ENCODE measurements around the gene COA6.
"Not testable (repeated sequence)": the region's sequence is repeated elsewhere in the genome, so short reads cannot be mapped to it uniquely, and the experiment has no call there.

Gene COA6

GRCh38 chr1:234369784-234370183, 3.5 kb upstream of the COA6 start:
- Histone ChIP-seq H3K4me1 (ENCODE audit: insufficient read depth, insufficient read length) (no peaks in the 10 kb centered on the region), H3K27me3 (ENCODE audit: insufficient read depth, insufficient read length) (no peaks in the 10 kb centered on the region), H3K4me3 (ENCODE audit: insufficient read length, low read depth) (no peak overlapping the region), H3K9ac (ENCODE audit: insufficient read length, low read depth) (no peak overlapping the region), H3K9me3 (ENCODE audit: insufficient read depth, low read length) (no peaks in the 10 kb centered on the region), H3K36me3 (ENCODE audit: insufficient read depth, insufficient read length, low read length) (peaks cover 6% of the 10 kb centered on the region)
- no peak for DNase-seq (ENCODE audit: low read depth, low spot score)
- no peak for TF ChIP-seq SUZ12 (IDR thresholded peaks at IDR 0.05; ENCODE audit: extremely low read depth, insufficient read depth, insufficient read length)

GRCh38 chr1:234371414-234371813, 1.8 kb upstream of the COA6 start:
- no peak for DNase-seq (ENCODE audit: low read depth, low spot score)

GRCh38 chr1:234372011-234372757, 1.1 kb upstream of the COA6 start:
- peak overlapping the region; percentile 83 for H3K9ac ChIP-seq (ENCODE audit: insufficient read length, low read depth)
- TF ChIP-seq ZNF274 (IDR thresholded peaks at IDR 0.05; ENCODE audit: low read depth, low read length), result no peak
- no peak for TF ChIP-seq SUZ12 (IDR thresholded peaks at IDR 0.05; ENCODE audit: extremely low read depth, insufficient read depth, insufficient read length)
- DNase-seq (ENCODE audit: low read depth, low spot score), result no peak

More at GRCh38 chr1:234371414-234371813, 1.8 kb upstream of the COA6 start:
- TF ChIP-seq SUZ12 (IDR thresholded peaks at IDR 0.05; ENCODE audit: extremely low read depth, insufficient read depth, insufficient read length) (no peak), ZNF274 (IDR thresholded peaks at IDR 0.05; ENCODE audit: low read depth, low read length) (no peak), YY1 (IDR thresholded peaks at IDR 0.05; ENCODE audit: insufficient read depth, insufficient read length) (no peak)
- H3K9ac ChIP-seq (ENCODE audit: insufficient read length, low read depth), result no peak overlapping the region
- H3K4me1 ChIP-seq (ENCODE audit: insufficient read depth, insufficient read length), result no peaks in the 10 kb centered on the region
- H3K36me3 ChIP-seq (ENCODE audit: insufficient read depth, insufficient read length, low read length), result peaks cover 21% of the 10 kb centered on the region
- H3K4me3 ChIP-seq (ENCODE audit: insufficient read length, low read depth), result no peak overlapping the region
- H3K27me3 ChIP-seq (ENCODE audit: insufficient read depth, insufficient read length), result no peaks in the 10 kb centered on the region
- no peaks in the 10 kb centered on the region for H3K9me3 ChIP-seq (ENCODE audit: insufficient read depth, low read length)

GRCh38 chr1:234373959-234374254, 651 bp downstream of the COA6 start:
- H3K4me3 ChIP-seq (ENCODE audit: insufficient read length, low read depth), result peak overlapping the region; percentile 82
- no peak for TF ChIP-seq ZNF274 (IDR thresholded peaks at IDR 0.05; ENCODE audit: low read depth, low read length)
- TF ChIP-seq YY1 (IDR thresholded peaks at IDR 0.05; ENCODE audit: insufficient read depth, insufficient read length), result no peak
- no peak for TF ChIP-seq SUZ12 (IDR thresholded peaks at IDR 0.05; ENCODE audit: extremely low read depth, insufficient read depth, insufficient read length)
- peak overlapping the region; percentile 83 for H3K9ac ChIP-seq (ENCODE audit: insufficient read length, low read depth)
- no peak for DNase-seq (ENCODE audit: low read depth, low spot score)
- 0 out of 2 replicates have a peak, but pooled peaks cover under 1% of the 10 kb centered on the region for H3K9me3 ChIP-seq (ENCODE audit: insufficient read depth, low read length)
- H3K4me1 ChIP-seq (ENCODE audit: insufficient read depth, insufficient read length), result no peaks in the 10 kb centered on the region
- H3K36me3 ChIP-seq (ENCODE audit: insufficient read depth, insufficient read length, low read length), result peaks cover 40% of the 10 kb centered on the region
- H3K27me3 ChIP-seq (ENCODE audit: insufficient read depth, insufficient read length), result no peaks in the 10 kb centered on the region

More at GRCh38 chr1:234372011-234372757, 1.1 kb upstream of the COA6 start:
- H3K36me3 ChIP-seq (ENCODE audit: insufficient read depth, insufficient read length, low read length), result peaks cover 27% of the 10 kb centered on the region
- H3K4me1 ChIP-seq (ENCODE audit: insufficient read depth, insufficient read length), result no peaks in the 10 kb centered on the region
- peak overlapping the region; percentile 82 for H3K4me3 ChIP-seq (ENCODE audit: insufficient read length, low read depth)
- no peaks in the 10 kb centered on the region for H3K27me3 ChIP-seq (ENCODE audit: insufficient read depth, insufficient read length)
- no peaks in the 10 kb centered on the region for H3K9me3 ChIP-seq (ENCODE audit: insufficient read depth, low read length)

- no peak overlapping the region for H3K9ac ChIP-seq (ENCODE audit: insufficient read length, low read depth)
- H3K9me3 ChIP-seq (ENCODE audit: insufficient read depth, low read length), result peaks cover 5% of the 10 kb centered on the region; the same call in 1 of the 2 replicates
These were observed 2.4 kb downstream of the COA6 start for GRCh38 chr1:234375672-234376071.

GRCh38 chr1:234379591-234380109, 6.4 kb downstream of the COA6 start:
- not testable (repeated sequence) for H3K4me1 ChIP-seq (ENCODE audit: insufficient read depth, insufficient read length); H3K9ac ChIP-seq (ENCODE audit: insufficient read length, low read depth); H3K4me3 ChIP-seq (ENCODE audit: insufficient read length, low read depth); H3K9me3 ChIP-seq (ENCODE audit: insufficient read depth, low read length); DNase-seq (ENCODE audit: low read depth, low spot score); H3K27me3 ChIP-seq (ENCODE audit: insufficient read depth, insufficient read length)
- H3K36me3 ChIP-seq (ENCODE audit: insufficient read depth, insufficient read length, low read length), result peaks cover 72% of the 10 kb centered on the region

More at GRCh38 chr1:234375672-234376071, 2.4 kb downstream of the COA6 start:
- TF ChIP-seq ZNF274 (IDR thresholded peaks at IDR 0.05; ENCODE audit: low read depth, low read length) (no peak), YY1 (IDR thresholded peaks at IDR 0.05; ENCODE audit: insufficient read depth, insufficient read length) (no peak), SUZ12 (IDR thresholded peaks at IDR 0.05; ENCODE audit: extremely low read depth, insufficient read depth, insufficient read length) (no peak)
- Histone ChIP-seq H3K36me3 (ENCODE audit: insufficient read depth, insufficient read length, low read length) (peaks cover 54% of the 10 kb centered on the region), H3K27me3 (ENCODE audit: insufficient read depth, insufficient read length) (no peaks in the 10 kb centered on the region), H3K4me1 (ENCODE audit: insufficient read depth, insufficient read length) (no peaks in the 10 kb centered on the region), H3K4me3 (ENCODE audit: insufficient read length, low read depth) (no peak overlapping the region)
- no peak for DNase-seq (ENCODE audit: low read depth, low spot score)

DNA sequence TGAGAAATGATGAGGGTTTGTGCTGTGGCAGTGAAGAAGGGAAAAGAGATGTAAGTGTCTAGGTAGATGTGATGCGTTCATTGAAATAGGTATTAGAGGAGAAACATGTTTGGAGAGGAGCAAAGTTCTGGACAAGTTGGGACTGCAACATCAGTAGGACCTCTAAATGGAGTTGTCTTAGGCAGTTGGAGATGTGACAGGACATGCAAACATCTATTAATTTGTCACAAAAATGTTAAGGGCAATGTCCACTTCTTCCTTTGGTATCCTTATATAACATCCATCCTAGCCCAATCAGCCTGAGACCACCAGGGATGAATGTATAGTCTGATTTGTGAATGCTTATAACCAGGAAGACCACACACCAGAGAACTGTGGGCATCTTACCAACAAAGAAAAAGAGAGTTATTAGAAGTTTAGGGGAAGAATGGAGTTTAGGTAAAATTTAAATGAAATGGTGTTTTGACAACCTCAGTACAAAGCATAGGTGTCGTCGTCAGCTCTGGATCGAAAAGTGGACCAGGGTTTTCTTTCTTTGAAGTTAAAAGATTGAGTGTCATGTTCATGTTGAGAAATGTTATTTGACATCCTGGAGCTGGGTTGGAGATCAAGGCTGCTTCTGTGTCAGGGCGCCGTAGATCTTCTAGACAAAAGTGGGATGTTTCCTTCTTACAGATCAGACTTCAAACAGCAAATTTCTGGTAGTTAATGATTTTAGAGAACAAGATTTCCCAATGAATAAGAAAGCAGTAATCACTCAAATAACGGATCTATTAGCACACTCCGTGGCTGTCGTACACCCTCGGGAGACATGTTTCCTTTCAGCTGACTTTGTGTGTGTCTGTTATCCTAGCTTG, 8.7 kb downstream of the COA6 start:
- Histone ChIP-seq H3K27me3 (ENCODE audit: insufficient read depth, insufficient read length) (no peaks in the 10 kb centered on the region), H3K4me1 (ENCODE audit: insufficient read depth, insufficient read length) (no peaks in the 10 kb centered on the region), H3K4me3 (ENCODE audit: insufficient read length, low read depth) (no peak overlapping the region), H3K9ac (ENCODE audit: insufficient read length, low read depth) (no peak overlapping the region), H3K9me3 (ENCODE audit: insufficient read depth, low read length) (peaks cover 5% of the 10 kb centered on the region; the same call in 1 of the 2 replicates), H3K36me3 (ENCODE audit: insufficient read depth, insufficient read length, low read length) (peaks cover 57% of the 10 kb centered on the region)
- TF ChIP-seq SUZ12 (IDR thresholded peaks at IDR 0.05; ENCODE audit: extremely low read depth, insufficient read depth, insufficient read length) (no peak), YY1 (IDR thresholded peaks at IDR 0.05; ENCODE audit: insufficient read depth, insufficient read length) (no peak), ZNF274 (IDR thresholded peaks at IDR 0.05; ENCODE audit: low read depth, low read length) (no peak)
- no peak for DNase-seq (ENCODE audit: low read depth, low spot score)
